Measurements from ENCODE around the gene SEMA3F. TPM values are rescaled to one million over a fixed set of nuclear protein-coding genes. Genes with fewer than 3 reads are reported as not detected.

Gene SEMA3F
- total and polyA plus RNA-seq, 8 donors: 26.0 to 56.2 (median 46.7) TPM

DNA sequence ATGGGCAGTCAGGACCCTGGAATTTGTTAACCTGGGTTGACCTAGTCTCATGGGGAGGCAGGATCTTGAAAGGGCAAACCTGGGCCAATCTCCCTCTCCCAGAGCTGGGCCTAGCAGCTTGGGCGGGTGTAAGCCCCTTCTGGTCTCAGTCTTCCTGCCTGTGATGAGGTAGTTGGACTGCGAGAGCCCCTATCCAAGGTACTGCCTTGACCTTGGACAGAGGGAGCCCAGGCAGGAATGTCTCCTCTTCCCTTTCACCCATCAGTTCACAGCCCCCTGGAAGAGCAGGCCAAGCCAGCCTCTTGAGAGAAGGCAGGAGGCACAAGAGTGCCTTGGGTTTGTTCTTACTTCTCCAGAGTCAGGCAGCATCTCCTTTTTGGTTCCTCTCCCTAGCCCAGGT, 24.7 kb upstream of the SEMA3F start:
- Histone ChIP-seq H3K4me1 (no peaks in the 10 kb centered on the region), H3K36me3 (no peaks in the 10 kb centered on the region), H3K27ac (no peak overlapping the region), H3K27me3 (no peaks in the 10 kb centered on the region), H3K9me3 (no peaks in the 10 kb centered on the region), H3K4me3 (no peak overlapping the region)
- no peak for ATAC-seq
- intact Hi-C loops (cut with DNase I): no loop called here
- TF ChIP-seq, protein P1, sequence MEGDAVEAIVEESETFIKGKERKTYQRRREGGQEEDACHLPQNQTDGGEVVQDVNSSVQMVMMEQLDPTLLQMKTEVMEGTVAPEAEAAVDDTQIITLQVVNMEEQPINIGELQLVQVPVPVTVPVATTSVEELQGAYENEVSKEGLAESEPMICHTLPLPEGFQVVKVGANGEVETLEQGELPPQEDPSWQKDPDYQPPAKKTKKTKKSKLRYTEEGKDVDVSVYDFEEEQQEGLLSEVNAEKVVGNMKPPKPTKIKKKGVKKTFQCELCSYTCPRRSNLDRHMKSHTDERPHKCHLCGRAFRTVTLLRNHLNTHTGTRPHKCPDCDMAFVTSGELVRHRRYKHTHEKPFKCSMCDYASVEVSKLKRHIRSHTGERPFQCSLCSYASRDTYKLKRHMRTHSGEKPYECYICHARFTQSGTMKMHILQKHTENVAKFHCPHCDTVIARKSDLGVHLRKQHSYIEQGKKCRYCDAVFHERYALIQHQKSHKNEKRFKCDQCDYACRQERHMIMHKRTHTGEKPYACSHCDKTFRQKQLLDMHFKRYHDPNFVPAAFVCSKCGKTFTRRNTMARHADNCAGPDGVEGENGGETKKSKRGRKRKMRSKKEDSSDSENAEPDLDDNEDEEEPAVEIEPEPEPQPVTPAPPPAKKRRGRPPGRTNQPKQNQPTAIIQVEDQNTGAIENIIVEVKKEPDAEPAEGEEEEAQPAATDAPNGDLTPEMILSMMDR (IDR thresholded peaks at IDR 0.05): no peak
- DNase-seq: peak in 1 of 4 donors; percentile 32

DNA sequence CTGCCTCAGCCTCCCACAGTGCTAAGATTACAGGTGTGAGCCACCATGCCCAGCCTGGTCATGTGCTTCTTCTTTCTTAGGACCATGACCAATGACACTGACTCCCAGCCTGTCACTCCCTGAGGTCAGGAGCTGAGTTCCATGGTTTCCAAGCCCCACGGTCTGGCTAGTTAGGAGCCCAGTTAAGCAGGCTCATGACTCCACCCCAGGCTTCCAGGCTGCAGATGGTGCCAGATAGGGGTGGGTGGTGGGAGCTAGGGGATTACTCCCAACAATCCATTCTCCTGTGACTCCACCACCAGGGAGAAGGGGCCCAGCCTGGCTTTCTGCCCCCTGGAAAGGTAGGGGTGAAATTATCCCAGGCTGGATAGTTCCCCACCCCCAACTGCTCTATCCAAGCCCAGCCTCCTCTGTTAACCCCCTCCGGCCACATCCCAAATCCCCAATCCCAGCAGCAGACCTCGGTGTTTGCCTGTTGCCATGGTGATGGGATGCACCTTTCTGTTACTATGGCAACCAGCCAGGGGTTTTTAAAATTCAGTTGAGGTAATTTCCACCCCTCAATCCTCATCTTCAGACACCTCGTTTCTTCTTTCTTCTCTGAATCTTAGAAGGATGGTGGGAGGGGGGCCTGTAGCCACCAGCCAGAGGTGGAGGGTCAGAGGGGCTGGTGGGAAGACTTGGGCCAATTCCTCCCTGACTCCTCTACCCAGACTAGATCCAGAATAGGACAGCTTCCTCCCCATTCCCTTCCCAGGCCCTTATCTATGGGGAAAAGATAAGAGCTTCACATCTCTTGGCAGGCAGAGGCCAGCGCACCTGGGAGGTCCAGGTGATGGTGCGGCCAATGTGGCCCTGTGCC, 22.5 kb upstream of the SEMA3F start:
- no peak for ATAC-seq
- TF ChIP-seq, protein P1 (IDR thresholded peaks at IDR 0.05): no peak
- DNase-seq: no peak
- no peaks in the 10 kb centered on the region for H3K9me3 ChIP-seq
- intact Hi-C loops (cut with DNase I): no loop called here
- H3K27ac ChIP-seq: no peak overlapping the region
- no peaks in the 10 kb centered on the region for H3K36me3 ChIP-seq
- H3K4me3 ChIP-seq: no peak overlapping the region
- no peaks in the 10 kb centered on the region for H3K27me3 ChIP-seq
- no peaks in the 10 kb centered on the region for H3K4me1 ChIP-seq

- Histone ChIP-seq H3K27me3 (no peaks in the 10 kb centered on the region), H3K36me3 (no peaks in the 10 kb centered on the region), H3K27ac (no peak overlapping the region), H3K9me3 (no peaks in the 10 kb centered on the region), H3K4me1 (peaks cover 0 to 2% of the 10 kb centered on the region in 2 donors), H3K4me3 (no peak overlapping the region)
- intact Hi-C loops (cut with DNase I): no loop called here
- DNase-seq (no peak), ATAC-seq (no peak)
- TF ChIP-seq, protein P1 (IDR thresholded peaks at IDR 0.05): no peak
Observed at GRCh38 chr3:50133283-50133615, 21.9 kb upstream of the SEMA3F start.

DNA sequence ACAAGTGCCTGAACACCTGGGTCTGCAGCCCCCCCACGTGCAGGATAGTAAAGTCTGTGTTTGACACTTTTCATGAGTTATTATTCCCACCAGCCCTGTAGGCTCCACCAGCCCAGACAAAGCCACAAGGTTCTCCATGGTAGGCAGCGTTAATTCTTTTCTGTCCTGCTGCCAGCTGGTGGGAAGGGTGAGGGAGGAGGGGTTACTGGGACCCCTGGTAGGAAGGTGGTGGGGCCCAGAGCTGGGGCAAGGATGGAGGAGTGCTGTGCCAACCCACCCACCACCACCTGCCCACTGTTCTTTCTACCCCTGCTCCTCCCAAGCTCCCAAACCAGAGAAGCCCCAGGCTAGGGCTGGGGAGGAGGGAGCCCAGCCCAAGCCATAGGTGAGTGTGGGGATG, 20.8 kb upstream of the SEMA3F start:
- Histone ChIP-seq H3K4me3 (no peak overlapping the region), H3K4me1 (peaks cover 7 to 13% of the 10 kb centered on the region in 2 donors), H3K36me3 (no peaks in the 10 kb centered on the region), H3K27me3 (no peaks in the 10 kb centered on the region), H3K9me3 (no peaks in the 10 kb centered on the region), H3K27ac (no peak overlapping the region)
- ATAC-seq (no peak), DNase-seq (peak in 1 of 4 donors; percentile 31)
- TF ChIP-seq, protein P1 (IDR thresholded peaks at IDR 0.05): no peak
- intact Hi-C loops (cut with DNase I): no loop called here

- H3K4me1 ChIP-seq: peaks cover 7 to 18% of the 10 kb centered on the region in 2 donors
- H3K27ac ChIP-seq: no peak overlapping the region
- ATAC-seq: no peak
- TF ChIP-seq, protein P1 (IDR thresholded peaks at IDR 0.05): no peak
- no peaks in the 10 kb centered on the region for H3K36me3 ChIP-seq
- no peak for DNase-seq
- H3K9me3 ChIP-seq: no peaks in the 10 kb centered on the region
- H3K27me3 ChIP-seq: no peaks in the 10 kb centered on the region
- H3K4me3 ChIP-seq: no peak overlapping the region
- intact Hi-C loops (cut with DNase I): no loop called here
Observed at GRCh38 chr3:50135964-50136363, 19.2 kb upstream of the SEMA3F start.

All from left lung (tissue), 10 donors.